ENCODE measurements around the gene BCL7C. TPM values are rescaled to one million over a fixed set of nuclear protein-coding genes. Genes with fewer than 3 reads are reported as not detected.

BCL7C gene
- total RNA-seq, 2 experiments from 2014 or later: 17.8 to 19.1 TPM

- H3K36me3 ChIP-seq (ENCODE audit: insufficient read depth, low read length): peaks cover 50% of the 10 kb centered on the region
- H3K4me1 Mint-ChIP-seq (ENCODE audit: low read depth): peaks cover 15% of the 10 kb centered on the region
These were observed 8.7 kb downstream of the BCL7C start for GRCh38 chr16:30885196-30885595.

GRCh38 chr16:30884760-30885159 is 9.1 kb downstream of the BCL7C start:
- H3K4me3 ChIP-seq (ENCODE audit: low read length): no peak overlapping the region
- ATAC-seq (ENCODE audit: poor library complexity) (no peak), DNase-seq (no peak)
- no peak overlapping the region for H3K27ac ChIP-seq (ENCODE audit: low read depth in 1 of 2, low read length in 2 of 2)
- Mint-ChIP-seq H3K27ac (no peak overlapping the region), H3K9me3 (no peaks in the 10 kb centered on the region), H3K27me3 (no peaks in the 10 kb centered on the region), H3K4me3 (no peak overlapping the region), H3K36me3 (ENCODE audit: low read depth) (peaks cover 61% of the 10 kb centered on the region), H3K4me1 (ENCODE audit: low read depth) (peaks cover 15% of the 10 kb centered on the region)
- H3K9me3 ChIP-seq (ENCODE audit: control insufficient read depth in 1 of 2, insufficient read depth in 1 of 2, low read length in 2 of 2): no peaks in the 10 kb centered on the region
- H3K4me1 ChIP-seq (ENCODE audit: insufficient read depth, low read length): peaks cover 18% of the 10 kb centered on the region
- peaks cover 51% of the 10 kb centered on the region for H3K36me3 ChIP-seq (ENCODE audit: insufficient read depth, low read length)
- H3K27me3 ChIP-seq (ENCODE audit: control insufficient read depth in 1 of 2, insufficient read depth in 2 of 2, low read length in 2 of 2): no peaks in the 10 kb centered on the region
- ChIA-PET POLR2A (interaction anchor here (1.9 kb wide), 1 partner anchor 17 kb away, joined by 5 read pairs; no protein-coding TSS in a partner anchor), CTCF (no interaction called here)
- intact Hi-C loops (cut with DNase I, micrococcal nuclease): no loop called here
- TF ChIP-seq CTCF (IDR thresholded peaks at IDR 0.05): no peak

More at GRCh38 chr16:30885196-30885595, 8.7 kb downstream of the BCL7C start:
- no peak overlapping the region for H3K27ac ChIP-seq (ENCODE audit: low read depth in 1 of 2, low read length in 2 of 2)
- DNase-seq: no peak
- H3K9me3 ChIP-seq (ENCODE audit: control insufficient read depth in 1 of 2, insufficient read depth in 1 of 2, low read length in 2 of 2): no peaks in the 10 kb centered on the region
- TF ChIP-seq CTCF (IDR thresholded peaks at IDR 0.05): no peak
- POLR2A ChIA-PET: interaction anchor here (1.2 to 1.9 kb wide), 2 partner anchors 9 to 17 kb away, joined by 3 to 5 read pairs; no protein-coding TSS in a partner anchor
- CTCF ChIA-PET: no interaction called here
- H3K4me3 ChIP-seq (ENCODE audit: low read length): no peak overlapping the region
- H3K27me3 ChIP-seq (ENCODE audit: control insufficient read depth in 1 of 2, insufficient read depth in 2 of 2, low read length in 2 of 2): no peaks in the 10 kb centered on the region
- no peak for ATAC-seq (ENCODE audit: poor library complexity)
- no peaks in the 10 kb centered on the region for H3K9me3 Mint-ChIP-seq
- peaks cover 64% of the 10 kb centered on the region for H3K36me3 Mint-ChIP-seq (ENCODE audit: low read depth)
- peaks cover 18% of the 10 kb centered on the region for H3K4me1 ChIP-seq (ENCODE audit: insufficient read depth, low read length)
- H3K27me3 Mint-ChIP-seq: no peaks in the 10 kb centered on the region
- H3K27ac Mint-ChIP-seq: no peak overlapping the region
- intact Hi-C loops (cut with DNase I, micrococcal nuclease): no loop called here
- no peak overlapping the region for H3K4me3 Mint-ChIP-seq

- no peak overlapping the region for H3K27ac Mint-ChIP-seq
- H3K4me3 Mint-ChIP-seq: no peak overlapping the region
- ChIA-PET CTCF (interaction anchor here (0.9 to 1.1 kb wide), 2 partner anchors 38 kb away, joined by 3 read pairs; no protein-coding TSS in a partner anchor), POLR2A (interaction anchor here (0.6 to 1.3 kb wide), 2 partner anchors 8 to 19 kb away, joined by 3 read pairs; no protein-coding TSS in a partner anchor)
- no peak overlapping the region for H3K27ac ChIP-seq (ENCODE audit: low read depth in 1 of 2, low read length in 2 of 2)
- intact Hi-C loops (cut with DNase I, micrococcal nuclease): no loop called here
- no peak for DNase-seq
- H3K27me3 ChIP-seq (ENCODE audit: control insufficient read depth in 1 of 2, insufficient read depth in 2 of 2, low read length in 2 of 2): no peaks in the 10 kb centered on the region
- no peak overlapping the region for H3K4me3 ChIP-seq (ENCODE audit: low read length)
- peaks cover 18% of the 10 kb centered on the region for H3K4me1 ChIP-seq (ENCODE audit: insufficient read depth, low read length)
- TF ChIP-seq CTCF (IDR thresholded peaks at IDR 0.05): no peak
- peaks cover 15% of the 10 kb centered on the region for H3K4me1 Mint-ChIP-seq (ENCODE audit: low read depth)
- H3K36me3 ChIP-seq (ENCODE audit: insufficient read depth, low read length): peaks cover 43% of the 10 kb centered on the region
- no peak for ATAC-seq (ENCODE audit: poor library complexity)
- H3K9me3 ChIP-seq (ENCODE audit: control insufficient read depth in 1 of 2, insufficient read depth in 1 of 2, low read length in 2 of 2): no peaks in the 10 kb centered on the region
- H3K36me3 Mint-ChIP-seq (ENCODE audit: low read depth): peaks cover 61% of the 10 kb centered on the region
- H3K9me3 Mint-ChIP-seq: no peaks in the 10 kb centered on the region
- H3K27me3 Mint-ChIP-seq: no peaks in the 10 kb centered on the region
These were observed 11.2 kb downstream of the BCL7C start for GRCh38 chr16:30882429-30883310.
